ENCODE measurements around the gene CERS1.

The CERS1 gene

GRCh38 chr19:18833849-18834643, 61.9 kb downstream of the CERS1 start:
- peak; percentile 66 for DNase-seq

DNA sequence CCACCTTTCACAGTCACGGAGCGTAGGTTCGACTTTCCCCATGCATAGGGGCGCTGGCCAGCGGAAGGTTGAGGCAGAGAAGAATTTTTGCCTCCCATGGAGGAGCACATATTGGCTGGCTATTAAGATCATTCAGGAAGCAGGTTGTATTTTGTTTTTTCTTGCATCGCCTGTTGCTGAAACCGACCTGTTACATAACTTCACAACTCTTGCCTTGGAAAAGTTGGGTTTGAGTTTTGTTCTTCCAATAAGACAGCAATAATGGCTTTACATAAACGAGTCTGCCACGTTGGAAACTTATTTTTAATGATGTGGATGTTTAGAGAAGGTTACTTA, 62.8 kb downstream of the CERS1 start:
- no peak for DNase-seq

DNA sequence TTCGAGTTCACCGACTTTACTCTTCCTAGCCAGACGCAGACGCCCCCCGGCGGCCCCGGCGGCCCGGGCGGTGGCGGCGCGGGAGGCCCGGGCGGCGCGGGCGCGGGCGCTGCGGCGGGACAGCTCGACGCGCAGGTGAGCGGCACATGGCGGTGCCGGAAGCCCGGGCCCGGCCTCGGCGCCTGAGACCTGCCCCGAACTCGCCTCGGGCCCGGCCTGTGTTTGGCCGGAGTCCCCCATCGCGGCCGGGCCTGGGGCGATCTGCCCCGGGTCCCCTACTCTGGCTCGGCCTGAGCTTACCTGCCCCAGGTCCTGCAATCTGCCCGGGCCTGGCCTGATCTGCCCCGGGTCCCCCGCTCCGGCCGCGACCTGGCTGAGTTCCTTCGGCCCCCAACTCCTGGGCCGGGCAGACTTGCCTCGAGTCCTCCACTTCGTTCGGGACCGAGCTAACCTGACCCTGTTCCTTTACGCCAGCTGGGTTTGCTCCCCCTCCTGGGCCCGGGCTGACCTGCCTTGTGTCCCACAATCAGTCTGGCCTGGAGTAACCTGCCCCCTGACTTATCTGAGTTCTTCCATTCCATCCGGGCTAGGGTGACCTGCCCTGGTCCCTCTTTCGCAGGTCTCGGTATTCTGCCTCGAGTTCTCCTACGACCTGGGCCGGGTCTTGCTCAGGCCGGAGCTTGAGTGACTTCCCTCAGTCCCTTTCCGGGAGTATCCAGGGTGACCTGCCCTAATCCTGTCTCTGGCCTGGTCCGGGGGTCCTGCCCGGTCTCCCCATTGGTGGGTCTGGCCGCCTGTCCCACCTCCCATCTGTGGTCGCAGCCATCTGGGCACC, 63.4 kb downstream of the CERS1 start:
- DNase-seq, result peak; percentile 62

- peak; percentile 95 for DNase-seq
Measured at GRCh38 chr19:18831524-18832305, 64.2 kb downstream of the CERS1 start, which contains the start of gene UPF1. TSS of gene UPF1 (plus strand) at chr19:18831959. CDS start at chr19:18832210, 251 bp downstream.

DNA sequence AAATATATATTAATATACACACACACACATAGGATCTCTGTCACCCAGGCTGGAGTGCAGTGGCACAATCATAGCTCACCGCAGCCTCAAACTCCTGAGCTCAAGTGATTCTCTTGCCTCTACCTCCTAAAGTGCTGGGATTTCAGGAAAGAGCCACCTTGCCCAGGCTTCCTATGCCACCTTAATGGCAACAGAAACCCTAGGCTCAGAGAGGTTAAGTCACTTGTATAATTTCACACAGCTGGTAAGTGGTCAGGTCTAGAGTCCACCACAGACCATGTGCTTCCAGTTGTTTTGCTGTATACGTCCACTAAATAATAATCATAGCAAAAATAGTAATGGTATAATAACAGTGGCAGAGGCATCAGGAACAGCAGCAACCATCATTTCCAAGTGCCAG, 65.5 kb downstream of the CERS1 start:
- DNase-seq, result no peak

DNA sequence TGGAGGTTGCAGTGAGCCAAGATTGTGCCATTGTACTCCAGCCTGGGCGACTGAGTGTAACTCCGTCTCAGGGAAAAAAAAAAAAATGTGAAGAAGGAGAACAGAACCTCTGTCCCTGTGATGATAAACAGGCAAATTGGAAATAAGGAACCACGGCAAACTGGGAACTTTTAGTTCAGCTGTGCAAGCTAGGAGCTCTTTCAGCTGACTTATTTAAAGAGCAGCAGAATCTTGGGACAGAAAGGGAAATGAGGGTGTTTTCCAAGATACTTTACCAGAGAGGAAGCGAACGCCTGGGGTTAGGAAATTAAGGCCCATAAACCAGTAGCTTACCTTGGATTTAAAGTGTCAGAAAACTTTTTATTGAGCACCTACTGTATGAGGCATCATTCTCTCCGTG, 67.2 kb downstream of the CERS1 start:
- DNase-seq, result no peak
